ENCODE data around the gene CCT5. TPM values are rescaled to one million over a fixed set of nuclear protein-coding genes. Genes with fewer than 3 reads are reported as not detected.

Gene CCT5
- total and polyA plus RNA-seq, 2 donors (not counting 1 experiment from before 2014, with no cell fraction given): 74.3 to 77.7 TPM

DNA sequence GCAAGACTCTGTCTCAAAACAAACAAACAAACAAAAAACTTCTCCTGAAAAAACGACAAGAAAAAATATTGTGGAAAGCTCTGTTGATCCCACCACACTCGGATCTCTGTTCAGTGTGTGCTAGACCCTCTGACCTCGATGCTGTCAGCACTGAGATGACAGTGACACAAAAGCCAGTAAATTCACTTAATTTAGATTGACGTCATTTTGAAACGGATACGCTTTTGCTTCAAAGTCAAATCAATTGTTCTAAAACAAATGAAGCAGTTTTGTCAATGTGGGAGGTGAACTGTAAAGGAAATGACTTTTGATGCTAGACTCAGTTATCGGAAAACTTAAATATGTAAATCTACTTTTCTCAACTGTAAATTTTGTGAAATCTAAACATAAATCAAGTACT, 26.6 kb downstream of the CCT5 start:
- Histone ChIP-seq H3K27me3 (replicated peaks in 1 of 4; ENCODE audit: control extremely low read depth in 1 of 4, control insufficient read depth in 3 of 4, insufficient read depth in 4 of 4, low read length in 3 of 4) (peaks cover 0 to 4% (median 0%) of the 10 kb centered on the region in 4 experiments), H3K27ac (ENCODE audit: low read length in 2 of 2) (no peak overlapping the region), H4K20me1 (ENCODE audit: control insufficient read depth, insufficient read depth, low read length, poor library complexity, severe bottlenecking) (no peaks in the 10 kb centered on the region), H3K4me1 (ENCODE audit: control insufficient read depth in 2 of 2, insufficient read depth in 2 of 2, low read length in 2 of 2) (no peaks in the 10 kb centered on the region), H3K9ac (ENCODE audit: low read length) (no peak overlapping the region), H2AFZ (ENCODE audit: insufficient read depth, low read depth, low read length, poor library complexity, severe bottlenecking) (no peak overlapping the region), H3K4me3 (ENCODE audit: control extremely low read depth in 1 of 5, extremely low read depth in 1 of 5, insufficient read depth in 1 of 5, low read depth in 2 of 5, low read length in 4 of 5) (no peak overlapping the region), H3K79me2 (ENCODE audit: control insufficient read depth, insufficient read depth, low read length) (no peaks in the 10 kb centered on the region), H3K4me2 (replicated peaks; ENCODE audit: low read depth, low read length, poor library complexity, severe bottlenecking) (no peak overlapping the region), H3K9me3 (ENCODE audit: control extremely low read depth in 1 of 3, control insufficient read depth in 2 of 3, insufficient read depth in 1 of 3, low read length in 2 of 3) (no peaks in the 10 kb centered on the region), H3K36me3 (replicated peaks in 1 of 2; ENCODE audit: control extremely low read depth in 1 of 2, control insufficient read depth in 1 of 2, extremely low read depth in 1 of 2, insufficient read depth in 2 of 2, low read length in 1 of 2) (no peaks in the 10 kb centered on the region)
- DNase-seq (no peak), ATAC-seq (ENCODE audit: low read depth) (no peak)
- H3K9me3 Mint-ChIP-seq (ENCODE audit: insufficient read depth): no peaks in the 10 kb centered on the region
- 79% methylated on average over 3 of the region's 7 CpGs for WGBS (ENCODE audit: insufficient coverage)
- TF ChIP-seq, protein P1, sequence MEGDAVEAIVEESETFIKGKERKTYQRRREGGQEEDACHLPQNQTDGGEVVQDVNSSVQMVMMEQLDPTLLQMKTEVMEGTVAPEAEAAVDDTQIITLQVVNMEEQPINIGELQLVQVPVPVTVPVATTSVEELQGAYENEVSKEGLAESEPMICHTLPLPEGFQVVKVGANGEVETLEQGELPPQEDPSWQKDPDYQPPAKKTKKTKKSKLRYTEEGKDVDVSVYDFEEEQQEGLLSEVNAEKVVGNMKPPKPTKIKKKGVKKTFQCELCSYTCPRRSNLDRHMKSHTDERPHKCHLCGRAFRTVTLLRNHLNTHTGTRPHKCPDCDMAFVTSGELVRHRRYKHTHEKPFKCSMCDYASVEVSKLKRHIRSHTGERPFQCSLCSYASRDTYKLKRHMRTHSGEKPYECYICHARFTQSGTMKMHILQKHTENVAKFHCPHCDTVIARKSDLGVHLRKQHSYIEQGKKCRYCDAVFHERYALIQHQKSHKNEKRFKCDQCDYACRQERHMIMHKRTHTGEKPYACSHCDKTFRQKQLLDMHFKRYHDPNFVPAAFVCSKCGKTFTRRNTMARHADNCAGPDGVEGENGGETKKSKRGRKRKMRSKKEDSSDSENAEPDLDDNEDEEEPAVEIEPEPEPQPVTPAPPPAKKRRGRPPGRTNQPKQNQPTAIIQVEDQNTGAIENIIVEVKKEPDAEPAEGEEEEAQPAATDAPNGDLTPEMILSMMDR (IDR thresholded peaks at IDR 0.05): no peak
- TF ChIP-seq EZH2 (IDR thresholded peaks at IDR 0.05; ENCODE audit: borderline replicate concordance, insufficient read depth, low read depth, low read length, poor library complexity, severe bottlenecking): no peak
- H3K4me1 Mint-ChIP-seq: no peaks in the 10 kb centered on the region
- H3K27me3 Mint-ChIP-seq: peaks cover 23% of the 10 kb centered on the region
- H3K27ac Mint-ChIP-seq: no peak overlapping the region
- POLR2A ChIA-PET: no interaction called here
- intact Hi-C loops (cut with micrococcal nuclease): no loop called here
- CTCF ChIA-PET: no interaction called here
- no peak overlapping the region for H3K4me3 Mint-ChIP-seq

DNA sequence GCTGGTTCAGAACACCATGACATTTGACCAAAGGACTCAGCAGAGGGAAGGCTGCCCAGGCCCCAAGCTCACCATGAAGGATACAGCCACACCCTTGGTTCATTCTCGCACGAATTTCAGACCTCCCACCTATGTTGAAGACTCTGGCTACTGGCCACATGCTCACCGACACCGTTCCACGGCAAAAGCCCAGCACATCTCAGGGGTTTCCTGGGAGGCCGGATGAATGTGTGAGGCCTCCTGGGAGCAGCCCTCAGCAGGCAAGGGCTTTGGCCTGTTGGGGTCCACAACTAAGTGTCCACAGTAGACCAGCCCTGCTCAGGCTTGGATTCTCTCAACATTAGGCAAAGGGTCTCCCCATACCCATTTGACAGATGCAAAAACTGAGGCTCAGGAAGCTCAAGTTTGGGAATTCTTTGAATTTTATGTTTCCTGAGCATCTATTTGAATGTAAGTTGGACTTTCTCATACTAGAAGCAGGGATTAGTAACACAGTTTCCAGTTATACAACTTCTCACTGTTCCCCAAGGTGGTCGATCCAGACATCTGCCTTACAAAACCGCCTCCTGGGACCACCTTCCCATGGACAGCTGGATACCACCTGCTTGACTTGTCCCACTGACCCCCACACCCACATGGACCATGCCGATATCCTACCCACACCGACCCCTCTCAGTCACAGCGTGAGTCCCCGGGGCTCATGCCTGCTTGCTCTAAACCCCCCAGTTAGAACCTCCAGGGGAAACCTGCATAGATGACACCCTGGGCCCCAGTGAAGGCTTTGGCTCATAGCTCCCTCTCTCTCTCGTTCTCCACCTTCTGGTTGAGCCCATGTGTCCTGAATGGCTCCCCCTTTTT, 27.9 kb downstream of the CCT5 start:
- Histone ChIP-seq H3K27ac (ENCODE audit: low read length in 2 of 2) (no peak overlapping the region), H3K4me2 (replicated peaks; ENCODE audit: low read depth, low read length, poor library complexity, severe bottlenecking) (no peak overlapping the region), H3K9me3 (ENCODE audit: control extremely low read depth in 1 of 3, control insufficient read depth in 2 of 3, insufficient read depth in 1 of 3, low read length in 2 of 3) (no peaks in the 10 kb centered on the region), H3K36me3 (replicated peaks in 1 of 2; ENCODE audit: control extremely low read depth in 1 of 2, control insufficient read depth in 1 of 2, extremely low read depth in 1 of 2, insufficient read depth in 2 of 2, low read length in 1 of 2) (no peaks in the 10 kb centered on the region), H3K27me3 (replicated peaks in 1 of 4; ENCODE audit: control extremely low read depth in 1 of 4, control insufficient read depth in 3 of 4, insufficient read depth in 4 of 4, low read length in 3 of 4) (no peaks in the 10 kb centered on the region), H2AFZ (ENCODE audit: insufficient read depth, low read depth, low read length, poor library complexity, severe bottlenecking) (no peak overlapping the region), H3K4me3 (ENCODE audit: control extremely low read depth in 1 of 5, extremely low read depth in 1 of 5, insufficient read depth in 1 of 5, low read depth in 2 of 5, low read length in 4 of 5) (no peak overlapping the region), H3K9ac (ENCODE audit: low read length) (no peak overlapping the region), H3K4me1 (ENCODE audit: control insufficient read depth in 2 of 2, insufficient read depth in 2 of 2, low read length in 2 of 2) (no peaks in the 10 kb centered on the region), H4K20me1 (ENCODE audit: control insufficient read depth, insufficient read depth, low read length, poor library complexity, severe bottlenecking) (no peaks in the 10 kb centered on the region), H3K79me2 (ENCODE audit: control insufficient read depth, insufficient read depth, low read length) (no peaks in the 10 kb centered on the region)
- Mint-ChIP-seq H3K27ac (no peak overlapping the region), H3K9me3 (ENCODE audit: insufficient read depth) (no peaks in the 10 kb centered on the region), H3K4me1 (no peaks in the 10 kb centered on the region), H3K4me3 (no peak overlapping the region), H3K27me3 (peaks cover 19% of the 10 kb centered on the region)
- ATAC-seq (ENCODE audit: low read depth): no peak
- 94% methylated on average over 12 of the region's 13 CpGs for WGBS (ENCODE audit: insufficient coverage)
- DNase-seq: no peak
- POLR2A ChIA-PET: no interaction called here
- CTCF ChIA-PET: no interaction called here
- TF ChIP-seq EZH2 (IDR thresholded peaks at IDR 0.05; ENCODE audit: borderline replicate concordance, insufficient read depth, low read depth, low read length, poor library complexity, severe bottlenecking): no peak
- TF ChIP-seq, protein P1 (IDR thresholded peaks at IDR 0.05): no peak
- intact Hi-C loops (cut with micrococcal nuclease): no loop called here
